Hepatocyte (in vitro differentiated cells): ENCODE results near the gene C1orf87. TPM values are rescaled to one million over a fixed set of nuclear protein-coding genes. Genes with fewer than 3 reads are reported as not detected.

Source experiments
- DNase-seq: peaks from one replicate; pipeline ENCODE4 v3.0.0-alpha.2; 2016; ENCODE audit warnings: low spot score
- H2AFZ ChIP-seq: fragments of 200-600 bp; sonication (generic); 2 replicates; pipeline ENCODE4 v1.6.0; 2016; ENCODE audit warnings: antibody characterized with exemption, mild to moderate bottlenecking
- H3K27ac ChIP-seq: fragments of 200-600 bp; sonication (generic); 2 replicates; pipeline ENCODE4 v1.5.1; 2016; ENCODE audit warnings: mild to moderate bottlenecking
- H3K27me3 ChIP-seq: fragments of 200-600 bp; sonication (generic); 2 replicates; pipeline ENCODE4 v1.6.1; 2016
- H3K36me3 ChIP-seq: fragments of 200-600 bp; sonication (generic); replicated peaks from 2 replicates; pipeline ENCODE4 v1.5.1; 2016; ENCODE audit warnings: low read depth; ENCODE audit not compliant: insufficient read depth
- H3K4me1 ChIP-seq: fragments of 200-600 bp; sonication (generic); 2 replicates; pipeline ENCODE4 v1.5.1; 2016; ENCODE audit warnings: mild to moderate bottlenecking, moderate library complexity; ENCODE audit not compliant: insufficient read depth
- H3K4me2 ChIP-seq: fragments of 200-600 bp; sonication (generic); 2 replicates; pipeline ENCODE4 v1.6.0; 2016
- H3K4me3 ChIP-seq: fragments of 200-600 bp; sonication (generic); 2 replicates; pipeline ENCODE4 v1.5.1; 2016; ENCODE audit warnings: mild to moderate bottlenecking
- H3K79me2 ChIP-seq: fragments of 200-600 bp; sonication (generic); 2 replicates; pipeline ENCODE4 v1.6.0; 2017; ENCODE audit warnings: mild to moderate bottlenecking
- H3K9me2 ChIP-seq: fragments of 200-600 bp; sonication (generic); replicated peaks from 2 replicates; pipeline ENCODE4 v1.6.0; 2017; ENCODE audit warnings: mild to moderate bottlenecking; ENCODE audit not compliant: insufficient read depth
- H3K9me3 ChIP-seq: fragments of 200-600 bp; sonication (generic); 2 replicates; pipeline ENCODE4 v1.5.1; 2016; ENCODE audit warnings: low read depth, mild to moderate bottlenecking
- H4K20me1 ChIP-seq: fragments of 200-600 bp; sonication (generic); 2 replicates; pipeline ENCODE4 v1.6.0; 2016; ENCODE audit warnings: mild to moderate bottlenecking; ENCODE audit not compliant: insufficient read depth, poor library complexity, severe bottlenecking
- CTCF ChIP-seq: fragments of 200-600 bp; sonication (generic); IDR thresholded peaks from 2 replicates; pipeline ENCODE4 v1.5.1; 2016; ENCODE audit warnings: antibody characterized with exemption, mild to moderate bottlenecking; ENCODE audit not compliant: poor library complexity
- EZH2 ChIP-seq: fragments of 200-600 bp; sonication (generic); IDR thresholded peaks from 2 replicates; pipeline ENCODE4 v1.6.1; 2016; ENCODE audit warnings: antibody characterized with exemption, mild to moderate bottlenecking, borderline replicate concordance
- EZH2phosphoT487 ChIP-seq: fragments of 200-600 bp; sonication (generic); IDR thresholded peaks from one replicate; pipeline ENCODE4 v1.6.1; 2018; ENCODE audit warnings: antibody characterized with exemption, mild to moderate bottlenecking, low read depth, moderate library complexity; ENCODE audit not compliant: unreplicated experiment, severe bottlenecking
- WGBS: methylation state at CpG from one replicate; pipeline ENCODE4 v1.1.6; 2016; ENCODE audit warnings: low lambda C conversion rate; ENCODE audit errors: missing lambda C conversion rate; 5-methylcytosine and 5-hydroxymethylcytosine counted together
- polyA plus RNA-seq: library from polyadenylated mRNA; unstranded; fragments of >200 nt; fragmentation: Nextera tagmentation; extraction: Ambion mirVana; gene quantifications from 2 replicates; pipeline ENCODE4 v1.2.1, GENCODE V29; 2016
- total RNA-seq: library from RNA; depleted of rRNA; stranded (reverse); fragments of >200 nt; gene quantifications from 2 replicates; pipeline ENCODE4 v1.2.3, GENCODE V29; 2014

The C1orf87 gene
- total and polyA plus RNA-seq, 2 experiments from 2014 or later, result not detected

GRCh38 chr1:60113596-60113995 is 40.0 kb upstream of the C1orf87 start:
- Histone ChIP-seq H3K4me2 (no peak overlapping the region), H3K4me1 (no peaks in the 10 kb centered on the region), H3K36me3 (no peaks in the 10 kb centered on the region), H3K9me2 (no peaks in the 10 kb centered on the region), H3K27ac (no peak overlapping the region), H2AFZ (no peak overlapping the region), H3K79me2 (no peaks in the 10 kb centered on the region), H4K20me1 (no peaks in the 10 kb centered on the region), H3K4me3 (no peak overlapping the region), H3K9me3 (no peaks in the 10 kb centered on the region), H3K27me3 (no peaks in the 10 kb centered on the region)
- no peak for DNase-seq
- TF ChIP-seq EZH2, result no peak
- no peak for TF ChIP-seq EZH2phosphoT487
- no peak for TF ChIP-seq CTCF
- WGBS, result 89% methylated on average over 1 of the region's 1 CpG

GRCh38 chr1:60113028-60113427 is 39.5 kb upstream of the C1orf87 start:
- Histone ChIP-seq H3K4me2 (no peak overlapping the region), H4K20me1 (no peaks in the 10 kb centered on the region), H3K4me3 (no peak overlapping the region), H3K27me3 (no peaks in the 10 kb centered on the region), H3K36me3 (no peaks in the 10 kb centered on the region), H3K79me2 (no peaks in the 10 kb centered on the region), H3K9me3 (no peaks in the 10 kb centered on the region), H3K4me1 (no peaks in the 10 kb centered on the region), H3K9me2 (no peaks in the 10 kb centered on the region), H3K27ac (no peak overlapping the region), H2AFZ (no peak overlapping the region)
- WGBS, result 96% methylated on average over 2 of the region's 2 CpGs
- DNase-seq, result no peak
- no peak for TF ChIP-seq EZH2
- TF ChIP-seq EZH2phosphoT487, result no peak
- TF ChIP-seq CTCF, result no peak

- H3K79me2 ChIP-seq, result no peaks in the 10 kb centered on the region
- no peaks in the 10 kb centered on the region for H3K36me3 ChIP-seq
- no peak overlapping the region for H2AFZ ChIP-seq
- no peaks in the 10 kb centered on the region for H3K9me3 ChIP-seq
- H3K9me2 ChIP-seq, result no peaks in the 10 kb centered on the region
- DNase-seq, result no peak
- 88% methylated on average over 1 of the region's 1 CpG for WGBS
- no peaks in the 10 kb centered on the region for H4K20me1 ChIP-seq
- H3K4me3 ChIP-seq, result no peak overlapping the region
- TF ChIP-seq EZH2 (no peak), EZH2phosphoT487 (no peak), CTCF (no peak)
- no peak overlapping the region for H3K27ac ChIP-seq
- H3K4me2 ChIP-seq, result no peak overlapping the region
- H3K4me1 ChIP-seq, result no peaks in the 10 kb centered on the region
- no peaks in the 10 kb centered on the region for H3K27me3 ChIP-seq
These were observed 38.1 kb upstream of the C1orf87 start for GRCh38 chr1:60111716-60112115.

- TF ChIP-seq EZH2 (no peak), CTCF (no peak), EZH2phosphoT487 (no peak)
- Histone ChIP-seq H3K9me2 (no peaks in the 10 kb centered on the region), H3K79me2 (no peaks in the 10 kb centered on the region), H3K4me2 (no peak overlapping the region), H3K27me3 (no peaks in the 10 kb centered on the region), H3K4me3 (no peak overlapping the region), H2AFZ (no peak overlapping the region), H3K36me3 (no peaks in the 10 kb centered on the region), H3K27ac (no peak overlapping the region), H4K20me1 (no peaks in the 10 kb centered on the region), H3K9me3 (no peaks in the 10 kb centered on the region), H3K4me1 (no peaks in the 10 kb centered on the region)
- DNase-seq, result no peak
- WGBS, result 89% methylated on average over 2 of the region's 2 CpGs
These were observed 37.5 kb upstream of the C1orf87 start for GRCh38 chr1:60111118-60111517.
